ENCODE data around the gene RTL1.

The RTL1 gene

DNA sequence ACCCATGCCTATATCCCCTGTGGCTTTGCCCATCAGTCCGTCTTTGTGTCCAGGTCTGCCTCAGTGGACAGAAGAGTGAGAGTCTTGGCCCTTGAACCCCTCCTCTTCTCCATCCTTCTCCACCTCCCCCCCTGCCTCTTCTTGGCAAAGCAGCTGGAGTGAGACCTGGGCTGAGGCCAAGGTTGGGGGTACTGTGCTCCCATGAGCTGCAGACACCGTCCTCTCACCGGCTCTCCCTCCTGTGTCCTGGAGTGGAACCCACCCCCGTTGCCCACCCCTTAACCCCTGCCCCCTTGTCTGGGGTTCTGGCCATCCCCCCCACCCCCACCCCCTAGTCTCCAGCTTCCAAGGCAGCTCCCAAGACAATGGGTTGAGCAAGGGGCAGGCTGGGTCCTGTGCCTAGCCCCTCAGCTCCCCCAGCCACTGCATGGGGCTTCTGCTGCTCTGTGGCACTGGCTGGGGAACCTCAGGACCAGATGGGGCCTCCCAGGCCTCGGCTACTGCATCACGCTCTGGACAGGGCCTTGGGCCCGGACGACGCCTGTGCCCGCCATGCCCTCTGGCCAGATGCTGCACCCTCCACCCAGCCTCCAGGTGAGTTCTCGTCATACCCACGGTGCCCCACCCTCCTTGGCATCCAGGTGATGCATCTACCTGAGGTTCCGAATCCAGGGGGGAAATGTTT lies 35.7 kb downstream of the RTL1 start:
- in situ Hi-C loops (cut with HindIII; ENCODE audit: low sequenced_read_pairs) = no loop called here
- DNase-seq (ENCODE audit: low read depth) = no peak
- TF ChIP-seq, protein P1, sequence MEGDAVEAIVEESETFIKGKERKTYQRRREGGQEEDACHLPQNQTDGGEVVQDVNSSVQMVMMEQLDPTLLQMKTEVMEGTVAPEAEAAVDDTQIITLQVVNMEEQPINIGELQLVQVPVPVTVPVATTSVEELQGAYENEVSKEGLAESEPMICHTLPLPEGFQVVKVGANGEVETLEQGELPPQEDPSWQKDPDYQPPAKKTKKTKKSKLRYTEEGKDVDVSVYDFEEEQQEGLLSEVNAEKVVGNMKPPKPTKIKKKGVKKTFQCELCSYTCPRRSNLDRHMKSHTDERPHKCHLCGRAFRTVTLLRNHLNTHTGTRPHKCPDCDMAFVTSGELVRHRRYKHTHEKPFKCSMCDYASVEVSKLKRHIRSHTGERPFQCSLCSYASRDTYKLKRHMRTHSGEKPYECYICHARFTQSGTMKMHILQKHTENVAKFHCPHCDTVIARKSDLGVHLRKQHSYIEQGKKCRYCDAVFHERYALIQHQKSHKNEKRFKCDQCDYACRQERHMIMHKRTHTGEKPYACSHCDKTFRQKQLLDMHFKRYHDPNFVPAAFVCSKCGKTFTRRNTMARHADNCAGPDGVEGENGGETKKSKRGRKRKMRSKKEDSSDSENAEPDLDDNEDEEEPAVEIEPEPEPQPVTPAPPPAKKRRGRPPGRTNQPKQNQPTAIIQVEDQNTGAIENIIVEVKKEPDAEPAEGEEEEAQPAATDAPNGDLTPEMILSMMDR (IDR thresholded peaks at IDR 0.05; ENCODE audit: low read depth, low read length, missing control alignments) = no peak
- H3K4me3 ChIP-seq (ENCODE audit: low read depth, low read length) = no peak overlapping the region

DNA sequence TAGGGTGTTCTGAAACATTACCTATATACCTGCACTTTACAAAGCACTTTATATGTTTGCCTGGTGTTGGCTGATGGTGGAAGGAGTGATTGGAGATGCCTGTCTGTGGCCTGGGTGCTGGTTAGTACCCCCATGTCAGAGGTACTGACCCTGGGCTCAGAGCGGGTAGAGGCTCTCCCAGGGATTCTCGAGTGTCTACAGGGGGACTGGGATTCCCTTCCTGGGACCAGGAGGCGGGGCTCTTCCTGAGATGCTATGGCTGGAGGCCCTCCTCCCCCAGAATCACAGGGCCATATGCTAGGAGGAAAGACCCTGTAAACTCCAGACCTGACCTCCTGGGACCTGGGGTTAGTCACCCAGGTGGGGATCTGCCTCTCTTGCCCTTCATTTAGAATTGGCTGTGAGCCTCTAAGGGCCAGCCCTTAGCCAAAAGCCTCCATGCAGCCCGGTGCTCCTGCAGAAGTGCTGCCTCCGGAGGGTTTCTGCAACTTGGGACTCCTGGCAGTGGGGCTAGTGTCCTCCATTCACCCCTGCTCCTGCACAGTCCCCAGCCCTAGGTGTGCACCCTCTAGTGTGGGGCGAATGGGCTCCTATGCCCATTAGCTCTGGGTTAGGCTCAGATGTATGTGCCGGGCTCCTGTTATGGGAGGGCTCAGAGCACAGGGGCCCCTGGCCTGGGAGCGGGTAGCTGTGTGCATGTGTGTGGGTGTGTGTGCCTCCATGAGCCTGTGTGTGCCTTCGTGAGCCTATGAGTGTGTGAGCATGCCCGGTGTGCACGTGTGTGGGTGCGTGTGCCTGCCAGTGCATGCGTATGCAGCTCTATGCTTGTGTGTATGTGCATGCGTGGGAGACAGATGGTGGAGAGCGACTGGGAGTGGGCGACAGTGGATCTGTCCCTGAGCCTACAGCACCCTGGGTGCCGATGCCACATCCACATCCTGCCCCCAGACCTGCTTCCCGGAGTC lies 36.6 kb downstream of the RTL1 start:
- DNase-seq (ENCODE audit: low read depth) = no peak
- in situ Hi-C loops (cut with HindIII; ENCODE audit: low sequenced_read_pairs) = no loop called here
- TF ChIP-seq, protein P1 (IDR thresholded peaks at IDR 0.05; ENCODE audit: low read depth, low read length, missing control alignments) = no peak
- H3K4me3 ChIP-seq (ENCODE audit: low read depth, low read length) = no peak overlapping the region

DNA sequence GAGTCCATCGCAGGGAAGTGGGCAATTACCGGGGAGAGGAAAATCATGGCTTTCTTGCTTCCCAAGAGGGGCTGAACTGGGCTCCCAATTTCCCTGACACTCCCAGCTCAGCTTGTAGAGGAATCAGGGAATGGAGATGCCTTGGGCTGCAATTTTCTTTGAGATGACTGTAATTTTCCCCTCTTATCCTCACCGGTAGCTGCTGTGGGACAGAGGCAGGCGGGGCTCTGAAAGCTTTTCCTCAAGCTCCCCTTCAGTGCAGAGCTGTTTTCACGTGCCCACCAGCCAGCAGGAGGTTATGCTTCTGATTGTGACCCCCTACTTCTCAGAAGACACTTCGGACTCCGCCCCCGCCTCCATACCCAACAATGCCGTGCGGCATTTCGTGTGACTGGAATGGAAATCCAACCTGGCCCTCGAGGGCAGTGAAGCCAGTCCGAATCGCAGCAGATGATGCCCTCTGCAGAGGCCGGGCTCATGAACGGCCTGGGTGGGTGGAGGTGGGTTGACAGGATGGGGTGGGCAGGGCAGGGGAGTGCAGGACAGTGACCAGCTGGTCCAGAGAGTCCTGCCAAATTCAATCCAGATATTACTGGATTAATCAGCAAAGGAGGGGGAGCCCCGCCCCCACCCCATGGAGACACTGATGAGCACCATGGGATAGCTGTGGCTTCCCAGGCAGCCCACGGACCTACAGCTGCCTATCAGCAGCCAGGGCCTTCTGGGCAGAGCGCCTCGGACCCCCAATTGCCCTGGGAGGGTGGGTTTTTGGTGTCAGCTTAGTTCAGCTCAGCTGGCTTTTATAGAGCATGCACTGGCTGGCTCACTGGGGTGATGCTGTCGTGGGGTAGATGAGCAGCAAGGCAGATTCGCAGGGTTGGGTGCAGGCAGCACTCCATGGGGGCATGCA lies 37.6 kb downstream of the RTL1 start:
- in situ Hi-C loops (cut with HindIII; ENCODE audit: low sequenced_read_pairs) = no loop called here
- DNase-seq (ENCODE audit: low read depth) = no peak
- TF ChIP-seq, protein P1 (IDR thresholded peaks at IDR 0.05; ENCODE audit: low read depth, low read length, missing control alignments) = no peak
- H3K4me3 ChIP-seq (ENCODE audit: low read depth, low read length) = no peak overlapping the region

DNA sequence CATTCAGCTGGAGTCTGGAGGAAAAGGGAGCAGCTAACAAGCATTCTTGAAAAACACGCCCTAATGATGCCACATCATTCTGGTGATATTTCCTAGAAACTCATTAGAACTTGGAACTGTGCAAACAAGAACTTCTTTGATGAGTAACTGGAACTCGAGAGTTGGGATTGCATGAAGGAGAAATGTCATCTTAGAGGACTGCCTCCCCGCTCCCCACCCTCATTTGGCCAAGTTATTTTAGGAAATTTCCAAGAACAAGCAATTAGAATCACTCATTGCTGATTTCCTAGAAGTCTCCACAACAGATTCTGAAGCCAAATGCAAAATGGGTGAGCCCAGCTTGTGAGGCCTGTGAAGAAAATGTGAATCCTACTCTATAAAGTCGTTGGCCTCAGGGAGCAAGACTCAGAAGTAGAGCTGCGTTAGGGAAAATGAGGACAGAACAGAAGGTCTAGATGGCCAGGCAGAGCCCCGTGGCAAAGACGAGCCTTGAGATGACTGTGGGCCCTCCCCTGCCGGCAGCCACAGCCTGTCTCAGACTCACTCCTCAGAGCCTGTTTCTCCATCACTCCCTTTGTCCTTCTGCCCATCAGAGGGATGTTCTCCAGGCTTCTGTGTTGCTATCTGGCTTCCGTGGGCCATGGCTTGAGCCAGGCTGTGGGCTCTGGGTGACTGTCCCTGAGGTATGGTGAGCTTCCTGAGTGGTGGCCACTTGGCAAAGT lies 38.4 kb downstream of the RTL1 start:
- TF ChIP-seq, protein P1 (IDR thresholded peaks at IDR 0.05; ENCODE audit: low read depth, low read length, missing control alignments) = no peak
- H3K4me3 ChIP-seq (ENCODE audit: low read depth, low read length) = no peak overlapping the region
- no peak for DNase-seq (ENCODE audit: low read depth)
- in situ Hi-C loops (cut with HindIII; ENCODE audit: low sequenced_read_pairs) = no loop called here

DNA sequence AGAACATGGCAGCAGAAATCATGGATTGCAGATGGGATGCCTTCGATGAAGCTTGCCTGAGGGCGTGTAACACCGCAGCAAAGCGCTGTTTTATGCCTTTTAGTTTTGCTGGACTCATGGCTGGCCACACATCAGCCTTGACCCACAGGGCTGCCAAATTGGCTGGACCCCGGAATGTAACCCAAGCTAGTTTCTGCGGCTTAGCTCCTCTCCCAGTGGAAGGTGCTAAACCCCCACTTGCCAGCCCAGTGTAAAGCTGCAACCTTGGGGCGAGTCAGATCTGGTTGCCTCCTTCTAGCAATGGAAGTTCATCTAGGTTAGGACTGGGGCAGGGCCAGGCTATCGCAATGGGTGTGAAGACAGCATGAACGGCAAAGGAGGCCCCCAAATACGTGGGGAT lies 39.3 kb downstream of the RTL1 start:
- DNase-seq (ENCODE audit: low read depth) = no peak
- in situ Hi-C loops (cut with HindIII; ENCODE audit: low sequenced_read_pairs) = no loop called here
- TF ChIP-seq, protein P1 (IDR thresholded peaks at IDR 0.05; ENCODE audit: low read depth, low read length, missing control alignments) = no peak
- H3K4me3 ChIP-seq (ENCODE audit: low read depth, low read length) = no peak overlapping the region

Data from astrocyte of the cerebellum (primary cell).